HG03108 (cell line): ENCODE data around the gene B4GALT1.

Experiments
- ATAC-seq: cut with Tn5 transposase; IDR thresholded peaks from one replicate; pipeline ENCODE4 v1.9.1; 2021; ENCODE audit warnings: moderate library complexity; ENCODE audit not compliant: unreplicated experiment

The B4GALT1 gene, protein sequence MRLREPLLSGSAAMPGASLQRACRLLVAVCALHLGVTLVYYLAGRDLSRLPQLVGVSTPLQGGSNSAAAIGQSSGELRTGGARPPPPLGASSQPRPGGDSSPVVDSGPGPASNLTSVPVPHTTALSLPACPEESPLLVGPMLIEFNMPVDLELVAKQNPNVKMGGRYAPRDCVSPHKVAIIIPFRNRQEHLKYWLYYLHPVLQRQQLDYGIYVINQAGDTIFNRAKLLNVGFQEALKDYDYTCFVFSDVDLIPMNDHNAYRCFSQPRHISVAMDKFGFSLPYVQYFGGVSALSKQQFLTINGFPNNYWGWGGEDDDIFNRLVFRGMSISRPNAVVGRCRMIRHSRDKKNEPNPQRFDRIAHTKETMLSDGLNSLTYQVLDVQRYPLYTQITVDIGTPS

DNA sequence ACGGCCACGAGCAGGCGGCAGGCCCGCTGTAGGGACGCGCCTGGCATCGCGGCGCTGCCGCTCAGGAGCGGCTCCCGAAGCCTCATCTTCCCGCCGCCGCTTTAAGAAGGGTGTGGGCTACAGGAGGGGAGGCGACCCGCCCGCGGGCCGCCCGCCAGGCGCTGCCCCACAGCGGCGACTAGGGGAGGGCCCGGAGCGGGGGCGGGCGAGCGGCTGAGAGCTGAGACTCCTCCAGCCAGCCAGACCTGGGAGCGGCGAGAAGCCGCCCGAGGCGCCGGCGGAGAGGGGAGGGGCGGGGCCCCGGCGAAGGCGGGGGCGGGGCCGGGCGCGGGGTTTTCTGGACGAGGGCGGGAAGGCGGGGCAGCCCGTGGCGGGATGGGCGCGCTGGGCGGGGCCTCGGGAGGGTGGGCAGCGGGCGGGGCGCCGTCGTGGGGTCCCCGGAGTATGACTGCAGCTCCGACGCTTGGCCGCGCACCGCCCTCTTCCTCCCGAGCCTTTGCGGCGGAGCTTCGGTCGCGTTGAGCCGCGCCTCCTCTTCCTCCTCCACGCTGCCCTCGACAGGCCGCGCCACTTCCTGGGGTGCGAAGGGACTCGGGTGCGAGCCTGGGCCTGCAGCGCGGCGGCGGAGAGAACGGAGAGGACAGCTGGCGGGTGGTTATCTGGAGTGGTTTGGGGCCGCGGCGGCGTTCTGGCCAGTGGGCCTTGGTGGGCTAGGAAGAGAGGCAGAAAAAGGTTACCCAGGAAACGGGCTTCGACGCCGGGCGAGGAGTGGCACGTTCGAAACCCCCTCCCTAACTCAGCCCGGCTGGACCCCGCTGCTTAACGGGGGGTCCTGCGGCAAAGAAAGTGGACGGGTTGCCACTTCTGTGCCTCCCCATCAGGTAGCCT, at the start of gene B4GALT1:
TSS of gene B4GALT1 (minus strand) at position 253 of the 888 bp plus-strand sequence. CDS start at position 86, 167 bp downstream.
- peak; percentile 50 for ATAC-seq

DNA sequence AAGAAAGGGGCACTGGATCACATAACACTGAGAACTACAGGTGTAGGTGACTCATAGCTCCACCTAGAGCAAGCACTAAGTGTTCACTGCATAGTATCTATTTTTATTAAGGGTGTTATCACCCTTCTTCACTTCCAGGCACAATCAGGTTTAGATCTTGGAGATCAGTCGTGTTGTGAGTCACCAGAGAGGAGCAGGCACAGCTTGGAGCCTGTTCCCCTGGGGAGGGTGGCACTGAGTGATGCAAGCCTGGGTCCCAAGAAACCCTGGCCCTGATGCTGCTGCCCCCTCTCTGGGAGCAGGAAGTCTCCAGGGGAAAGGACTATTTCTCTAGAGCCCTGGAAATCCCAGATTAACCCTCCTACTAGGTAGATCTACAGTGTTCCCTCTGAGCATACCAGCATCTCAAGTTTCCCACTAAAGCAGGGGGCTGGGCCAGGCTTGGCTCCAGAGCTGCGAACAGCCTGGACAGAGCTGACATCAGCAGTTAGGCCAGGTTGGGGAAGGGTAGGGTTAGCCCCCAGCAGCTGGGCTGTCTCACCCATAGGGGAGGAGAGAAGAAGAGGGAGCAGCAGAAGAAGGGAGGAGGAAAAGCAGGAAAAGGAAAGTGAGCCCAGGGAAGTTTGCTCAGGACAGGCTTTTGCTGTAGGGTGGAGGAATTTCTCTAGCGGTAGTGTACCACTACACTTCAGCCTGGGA, 44.7 kb upstream of the B4GALT1 start:
- ATAC-seq, result no peak

DNA sequence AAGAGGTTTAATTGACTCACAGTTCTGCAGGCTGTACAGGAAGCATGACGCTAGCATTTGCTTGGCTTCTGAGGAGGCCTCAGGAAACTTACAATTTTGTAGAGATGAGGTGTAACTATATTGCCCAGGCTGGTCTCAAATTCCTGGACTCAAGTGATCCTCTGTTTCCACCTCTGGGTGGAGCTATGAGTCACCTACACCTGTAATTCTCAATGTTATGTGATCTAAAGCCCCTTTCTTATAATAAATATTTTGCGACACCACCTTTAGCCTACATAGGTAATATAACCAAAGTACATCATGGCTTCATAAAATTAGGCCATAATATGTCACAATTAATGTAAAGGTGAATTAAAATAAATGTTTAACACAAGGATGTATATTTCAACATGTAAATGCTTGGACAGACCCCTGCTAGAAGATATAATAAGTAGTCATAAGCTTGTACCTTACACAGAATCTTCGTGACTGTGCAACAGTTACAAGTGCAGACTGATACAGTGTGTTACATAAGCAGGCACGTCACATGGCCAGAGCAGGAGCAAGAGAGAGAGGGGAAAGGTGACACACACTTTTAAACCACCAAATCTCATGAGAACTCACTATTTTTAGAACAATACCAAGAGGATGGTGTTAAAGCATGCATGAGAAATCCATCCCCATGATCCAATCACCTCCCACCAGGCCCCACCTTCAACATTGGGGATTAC, 43.0 kb upstream of the B4GALT1 start:
- ATAC-seq, result no peak

DNA sequence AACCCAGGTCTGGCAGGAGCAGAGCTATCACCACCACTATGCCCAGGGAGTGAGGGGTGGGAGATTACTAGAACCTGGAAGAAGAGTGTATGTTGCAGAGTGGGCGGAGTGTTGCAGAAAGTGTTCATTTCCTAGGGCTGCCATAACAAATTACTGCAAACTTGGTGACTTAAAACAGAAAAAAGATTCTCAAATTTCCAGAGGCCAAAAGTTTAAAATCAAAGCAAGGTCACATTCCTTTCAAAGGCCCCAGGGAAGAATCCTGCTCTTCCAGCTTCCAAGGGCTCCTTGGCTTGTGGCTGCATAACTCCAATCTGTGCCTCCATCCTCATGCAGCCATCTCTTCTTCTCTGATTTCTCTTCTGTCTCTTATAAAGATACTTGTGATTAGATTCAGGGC, 42.3 kb upstream of the B4GALT1 start:
- no peak for ATAC-seq

DNA sequence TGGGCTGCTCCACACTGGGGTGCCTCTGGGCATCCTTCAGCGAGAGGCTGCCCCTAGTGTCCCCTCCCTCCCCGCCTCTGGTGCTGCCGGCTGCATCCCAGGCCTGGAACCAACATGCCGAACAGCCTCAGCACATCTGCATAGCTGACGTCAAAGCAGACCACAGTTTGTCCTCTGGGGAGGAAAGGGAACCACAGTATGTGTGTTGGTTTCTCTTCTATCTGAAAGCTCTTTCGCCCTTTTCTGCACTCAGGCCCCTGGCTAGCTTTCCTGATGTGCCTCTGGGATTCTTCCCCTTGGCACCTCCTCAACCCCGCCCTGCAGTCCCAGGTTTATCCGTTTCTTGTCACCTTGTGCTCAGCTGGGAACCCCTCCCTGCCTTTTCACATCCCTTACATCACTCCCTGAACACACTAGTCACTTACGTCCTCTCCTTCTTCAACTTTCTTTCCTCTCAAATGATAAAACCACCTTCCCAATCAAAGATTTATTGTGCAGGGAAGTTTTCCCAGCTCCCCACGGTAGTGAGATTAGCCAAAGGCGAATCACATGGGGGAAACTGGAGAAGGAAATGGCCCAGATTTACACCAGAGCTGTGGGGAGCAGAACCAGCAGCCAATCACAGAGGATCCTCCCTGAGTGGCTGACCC, 35.5 kb upstream of the B4GALT1 start:
- ATAC-seq, result peak; percentile 98

DNA sequence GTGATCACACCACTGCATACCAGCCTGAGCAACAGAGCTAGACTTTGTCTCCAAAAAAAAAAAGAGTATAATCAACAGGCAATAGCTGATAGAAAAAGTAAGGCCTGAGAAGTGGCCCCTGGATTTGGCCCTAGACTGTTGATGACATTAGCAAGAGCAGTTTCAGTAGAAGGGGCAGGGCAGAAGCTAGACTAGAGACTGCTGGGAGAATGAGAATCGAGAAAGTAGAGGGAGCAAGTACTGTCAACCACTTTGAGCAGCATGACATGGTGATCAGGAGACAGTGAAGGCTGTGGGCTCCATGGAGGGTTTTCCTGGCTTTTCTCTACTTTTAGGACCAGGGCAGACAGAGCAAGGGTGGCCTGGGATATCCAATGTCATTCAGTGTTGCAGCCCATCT, 34.9 kb upstream of the B4GALT1 start:
- ATAC-seq, result peak; percentile 47

DNA sequence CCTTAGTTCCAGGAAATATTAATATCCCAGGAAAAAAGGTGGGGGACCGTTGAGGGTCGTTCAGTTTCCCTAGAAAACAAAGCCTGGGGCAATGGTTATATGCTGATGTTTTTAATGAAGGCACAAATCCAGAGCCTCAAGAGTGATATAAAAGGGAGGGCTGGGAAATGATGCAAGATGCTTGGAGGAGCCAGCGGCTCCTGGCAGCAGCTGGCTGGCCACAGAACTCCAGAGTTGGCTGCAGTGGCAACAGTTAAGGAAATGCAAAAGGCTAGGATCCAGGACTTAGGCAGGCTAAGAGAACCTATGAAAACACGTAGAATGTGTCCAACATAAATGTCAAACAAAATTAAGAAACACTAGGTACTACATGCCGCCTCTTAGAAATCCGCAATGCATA, 31.0 kb upstream of the B4GALT1 start:
- no peak for ATAC-seq

DNA sequence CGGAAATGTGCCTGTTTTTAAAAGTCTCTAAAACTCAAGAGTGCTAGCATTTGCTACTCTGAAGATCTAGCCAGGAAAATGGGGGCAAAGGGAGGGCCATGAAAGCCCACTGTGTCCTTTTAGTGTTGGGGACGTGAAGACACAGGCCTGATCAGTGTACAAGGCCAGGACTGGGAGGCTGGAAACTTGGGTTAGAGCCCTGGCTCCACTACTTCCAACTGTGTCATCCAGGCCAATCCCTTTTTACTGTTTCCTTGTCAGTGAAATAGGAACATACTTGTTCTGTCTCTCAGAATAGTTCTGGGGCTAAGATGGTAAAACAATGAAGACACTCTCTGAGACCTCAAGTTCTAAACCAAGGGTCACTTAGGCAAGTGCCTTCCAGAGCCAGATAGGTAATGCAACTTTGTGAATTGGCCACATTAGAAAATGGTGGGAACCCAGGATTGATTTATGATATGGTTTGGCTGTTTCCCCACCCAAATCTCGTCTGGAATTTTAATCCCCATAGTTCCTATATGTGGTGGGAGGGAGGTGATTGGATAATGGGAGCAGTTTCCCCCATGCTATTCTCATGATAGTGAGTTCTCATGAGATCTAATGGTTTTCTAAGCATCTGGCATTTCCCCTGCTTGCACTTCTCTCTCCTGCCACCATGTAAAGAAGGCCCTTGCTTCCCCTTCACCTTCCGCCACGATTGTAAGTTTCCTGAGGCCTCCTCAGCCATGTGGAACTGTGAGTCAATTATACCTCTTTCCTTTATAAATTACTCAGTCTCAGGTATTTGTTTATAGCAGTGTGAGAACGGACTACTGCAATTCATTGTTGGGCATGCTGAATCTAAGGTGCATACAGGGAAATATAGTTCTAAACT, 30.4 kb upstream of the B4GALT1 start:
- no peak for ATAC-seq

DNA sequence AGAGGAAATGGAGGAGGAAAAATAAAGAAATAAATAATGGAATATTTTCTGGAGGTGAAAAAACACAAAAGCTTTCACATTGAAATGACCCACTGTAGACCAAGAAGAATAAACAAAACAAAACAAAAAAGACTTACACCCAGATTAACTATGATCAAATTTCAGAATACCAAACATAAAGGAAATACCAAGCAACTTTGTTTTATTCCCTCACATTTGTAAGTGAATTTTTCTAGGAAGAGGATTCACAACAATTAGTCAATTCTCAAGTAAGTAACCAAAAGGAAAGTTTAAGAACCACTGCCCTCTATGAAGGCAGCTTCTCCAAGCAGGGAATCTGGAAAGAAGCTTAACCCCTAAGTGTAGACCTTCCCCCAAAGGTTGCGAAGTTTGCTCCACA, 29.6 kb upstream of the B4GALT1 start:
- ATAC-seq, result no peak

DNA sequence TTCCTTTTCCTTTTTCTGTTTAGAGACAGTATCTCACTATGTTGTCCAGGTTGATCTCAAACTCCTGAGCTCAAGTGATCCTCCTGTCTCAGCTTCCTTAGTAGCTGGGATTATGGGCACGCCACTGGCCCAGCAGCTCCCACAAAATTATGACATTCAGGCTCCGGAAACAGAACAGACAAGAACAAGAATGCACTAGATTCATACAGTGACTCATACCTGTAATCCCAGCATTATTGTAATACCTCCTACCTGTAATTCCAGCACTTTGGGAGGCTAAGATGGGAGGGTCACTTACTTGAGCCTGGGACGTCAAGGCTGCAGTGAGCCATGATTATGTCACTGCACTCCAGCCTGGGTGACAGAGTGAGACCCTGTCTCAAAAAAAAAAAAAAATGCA, 26.7 kb upstream of the B4GALT1 start:
- no peak for ATAC-seq

DNA sequence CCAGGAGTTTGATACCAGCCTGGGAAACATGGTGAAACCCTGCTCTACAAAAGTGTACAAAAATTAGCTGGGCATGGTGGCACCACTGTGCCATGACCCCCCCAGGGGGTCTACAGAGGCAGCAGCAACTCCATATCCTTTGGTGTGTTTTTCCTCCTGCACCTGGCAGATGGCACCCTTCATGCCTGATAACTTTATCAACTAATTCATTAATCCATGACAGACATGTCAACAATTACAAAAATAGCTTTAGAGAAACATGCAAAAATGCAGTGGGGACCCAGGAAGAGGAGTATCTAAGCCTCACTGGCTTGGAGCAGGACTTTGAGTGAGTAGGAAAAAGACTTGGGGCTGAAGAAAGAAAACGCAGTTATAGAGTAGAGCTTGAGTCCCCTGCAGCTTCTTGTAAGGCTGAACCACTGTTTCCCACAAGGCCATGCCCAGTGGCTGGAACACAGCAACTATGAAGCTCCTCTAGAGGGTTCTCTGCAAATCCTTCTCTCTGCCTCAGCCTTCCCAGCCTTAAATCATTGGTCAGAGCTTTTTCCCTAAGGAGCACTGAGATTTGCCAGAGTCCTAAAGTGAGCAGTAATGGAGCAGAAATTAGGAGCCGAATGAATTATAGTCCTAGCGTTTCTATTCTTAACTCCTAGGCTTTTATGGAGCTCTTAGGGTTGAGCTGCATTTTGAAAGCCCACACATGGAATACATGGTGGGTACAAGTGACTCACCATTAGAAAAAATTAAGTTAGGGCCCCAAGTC, 25.5 kb upstream of the B4GALT1 start:
- no peak for ATAC-seq

DNA sequence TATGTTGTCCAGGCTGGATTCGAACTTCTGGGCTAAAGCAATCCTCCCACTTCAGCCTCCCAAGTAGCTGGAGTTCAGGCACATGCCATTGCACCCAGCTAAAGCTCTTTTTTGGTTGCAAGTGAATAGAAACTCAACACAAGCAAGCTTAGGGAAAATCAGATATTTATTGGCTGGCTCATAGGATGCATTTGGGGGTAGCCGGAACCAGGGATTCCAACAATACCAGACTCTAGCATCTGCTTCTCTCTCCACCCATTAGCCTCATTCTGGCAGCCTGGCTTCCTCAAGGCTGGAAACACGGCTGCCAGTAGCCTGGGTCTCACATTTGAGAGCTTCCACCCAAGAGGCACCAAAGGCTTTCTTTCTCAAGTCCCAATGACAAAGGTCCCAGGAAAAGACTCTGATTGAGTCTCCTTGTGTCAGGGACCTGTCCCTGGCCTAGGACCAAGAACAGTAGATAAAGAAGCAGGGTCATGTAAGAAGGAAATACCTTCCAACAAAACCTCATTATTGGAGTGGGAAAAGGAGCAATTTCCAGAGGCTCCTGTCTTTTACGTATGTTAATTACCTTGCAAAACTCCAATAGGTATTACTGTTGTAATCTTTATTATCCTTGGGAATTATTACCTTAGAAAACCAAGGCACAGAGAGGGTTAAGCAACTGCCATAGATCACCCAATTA, 23.0 kb upstream of the B4GALT1 start:
- no peak for ATAC-seq

DNA sequence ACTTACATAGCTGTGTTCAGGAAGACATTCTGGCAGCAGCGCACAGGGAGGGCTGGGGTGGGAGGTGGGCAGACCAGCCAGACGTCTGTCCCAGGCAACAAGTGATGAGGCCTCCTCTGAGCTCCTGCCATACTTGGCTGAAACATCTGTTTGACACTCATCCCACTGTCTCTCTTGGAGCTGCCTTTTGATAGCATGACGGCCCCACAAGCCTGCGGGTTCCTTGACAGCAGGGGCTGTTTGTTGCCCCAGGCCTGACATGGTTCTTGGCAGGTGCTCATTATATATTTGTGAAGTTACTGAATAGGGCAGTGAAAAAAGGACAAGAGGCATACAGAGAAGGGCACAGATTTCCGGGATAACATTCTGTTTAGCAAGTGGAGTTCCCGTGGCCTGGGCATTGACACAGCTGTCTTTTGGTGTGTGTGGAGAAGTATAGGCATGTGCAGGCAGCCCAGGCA, 22.2 kb upstream of the B4GALT1 start:
- no peak for ATAC-seq

DNA sequence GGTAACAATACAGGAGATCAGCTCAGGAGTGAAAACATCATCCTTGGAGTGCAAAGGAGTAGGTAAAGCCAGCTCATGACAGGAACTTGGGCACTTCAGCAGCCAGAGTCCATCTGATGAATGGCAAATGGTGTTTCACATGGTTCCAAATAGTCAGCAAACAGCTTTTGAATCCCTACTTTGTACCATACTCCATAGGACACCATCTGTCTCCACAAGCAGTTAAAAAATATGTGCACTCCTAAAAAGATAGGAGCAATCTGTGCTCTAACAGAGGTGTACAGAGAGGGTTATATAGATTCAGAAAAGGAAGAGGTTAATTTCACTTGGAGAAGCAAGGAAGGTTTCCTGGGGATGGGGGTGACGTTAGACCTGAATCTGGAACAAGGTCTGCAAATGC, 21.6 kb upstream of the B4GALT1 start:
- no peak for ATAC-seq

DNA sequence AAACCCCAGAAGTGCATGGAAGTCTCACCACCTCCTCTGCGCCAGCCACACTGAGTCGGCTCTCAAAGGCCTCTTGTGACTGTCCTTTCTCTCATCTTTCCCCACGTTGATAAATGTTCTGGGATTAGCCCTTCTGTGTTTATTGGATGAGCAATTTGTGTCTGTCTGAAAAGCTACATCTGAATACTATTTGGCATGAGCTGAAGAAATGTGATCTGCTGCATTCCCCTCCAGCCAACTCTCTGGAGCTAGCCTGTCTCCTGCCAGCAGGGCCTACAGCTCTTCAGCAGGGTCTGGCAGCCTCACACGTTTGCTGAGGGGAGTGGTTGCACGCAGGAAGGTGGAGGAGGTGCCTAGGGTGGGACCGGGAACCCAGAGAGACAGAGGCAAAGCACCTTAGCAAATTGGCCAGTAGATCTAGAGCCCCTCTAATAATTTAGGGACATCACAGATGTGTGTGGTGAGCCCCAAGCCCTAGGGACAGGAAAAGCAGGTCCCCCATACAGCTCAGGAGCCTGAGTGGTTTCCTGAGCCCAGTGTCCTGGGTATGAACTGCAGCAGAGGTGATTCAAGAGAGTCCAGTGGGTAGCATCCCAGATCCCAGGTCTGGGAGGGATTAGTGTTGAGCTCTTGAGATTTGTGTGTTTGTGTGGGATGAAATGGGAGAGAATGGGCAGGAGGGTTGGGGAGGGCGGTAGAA, 20.5 kb upstream of the B4GALT1 start:
- no peak for ATAC-seq

DNA sequence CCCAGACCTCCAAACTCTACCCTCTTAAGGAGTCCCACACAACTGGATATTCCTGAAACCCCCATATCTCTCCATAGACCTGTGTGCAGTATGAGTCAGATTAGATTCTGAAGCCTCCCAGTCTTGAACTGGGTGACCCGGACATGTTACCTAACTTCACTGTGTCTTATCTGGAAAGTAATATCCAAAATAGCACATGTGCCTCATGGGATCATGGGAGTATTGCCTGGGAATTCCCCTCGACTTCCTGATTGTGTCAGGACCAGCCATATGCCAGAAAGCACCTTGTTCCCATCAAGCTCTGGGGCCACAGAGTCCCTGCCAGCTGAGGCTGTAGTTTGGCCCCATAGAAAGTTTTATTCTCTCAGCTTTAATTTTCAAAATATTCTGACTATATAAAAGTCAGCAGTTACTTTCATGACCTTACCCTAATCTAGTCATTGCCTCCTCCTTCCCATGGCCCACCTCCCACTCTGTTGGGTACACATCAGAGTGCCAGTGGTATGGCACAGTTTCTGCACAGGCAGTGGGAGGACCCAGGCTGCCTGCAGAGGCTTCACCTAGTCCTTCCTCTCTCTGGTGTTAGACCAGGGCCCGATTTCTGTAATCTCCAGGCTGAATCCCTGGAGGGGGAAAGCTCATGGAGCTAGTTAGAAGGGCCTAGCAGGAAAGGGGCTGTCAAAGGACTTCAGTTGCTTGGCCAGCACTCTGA, 19.5 kb upstream of the B4GALT1 start:
- no peak for ATAC-seq

DNA sequence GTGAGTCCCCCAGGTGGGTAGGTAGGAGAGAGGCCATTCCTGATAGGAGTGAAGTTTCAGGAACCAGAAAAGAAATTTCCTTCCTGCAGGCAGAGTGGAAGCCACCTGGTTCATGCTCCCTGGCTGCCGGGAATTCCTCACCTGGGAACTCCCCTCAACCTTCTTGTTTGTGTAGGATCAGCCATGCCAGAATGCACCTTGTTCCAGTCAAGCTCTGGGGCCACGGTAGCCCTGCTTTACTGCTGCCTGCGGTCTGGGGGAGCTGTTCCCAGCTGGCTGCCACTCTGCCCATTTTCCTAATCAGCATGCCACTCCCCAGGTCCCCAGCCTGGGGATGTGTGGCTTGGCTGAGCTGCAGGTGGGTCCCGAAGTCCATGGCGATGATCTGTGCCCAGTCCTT, 18.7 kb upstream of the B4GALT1 start:
- ATAC-seq, result no peak
